ENCODE results near the gene TMEM214.

The TMEM214 gene

GRCh38 chr2:27018142-27018541 lies 14.6 kb upstream of the TMEM214 start:
- H3K27ac ChIP-seq = no peak overlapping the region
- TF ChIP-seq CTCF (IDR thresholded peaks at IDR 0.05) (no peak), ZFX (IDR thresholded peaks at IDR 0.05; ENCODE audit: borderline replicate concordance) (no peak)

GRCh38 chr2:27019459-27019858 lies 13.3 kb upstream of the TMEM214 start:
- TF ChIP-seq ZFX (IDR thresholded peaks at IDR 0.05; ENCODE audit: borderline replicate concordance) (no peak), CTCF (IDR thresholded peaks at IDR 0.05) (no peak)
- H3K27ac ChIP-seq = no peak overlapping the region

GRCh38 chr2:27019931-27020855 lies 12.6 kb upstream of the TMEM214 start:
- TF ChIP-seq CTCF (IDR thresholded peaks at IDR 0.05) (no peak), ZFX (IDR thresholded peaks at IDR 0.05; ENCODE audit: borderline replicate concordance) (no peak)
- H3K27ac ChIP-seq = no peak overlapping the region

- TF ChIP-seq ZFX (IDR thresholded peaks at IDR 0.05; ENCODE audit: borderline replicate concordance) = no peak
- TF ChIP-seq CTCF (IDR thresholded peaks at IDR 0.05) = no peak
- no peak overlapping the region for H3K27ac ChIP-seq
Measured at GRCh38 chr2:27021253-27022049, 11.3 kb upstream of the TMEM214 start.

- no peak overlapping the region for H3K27ac ChIP-seq
- TF ChIP-seq CTCF (IDR thresholded peaks at IDR 0.05) (no peak), ZFX (IDR thresholded peaks at IDR 0.05; ENCODE audit: borderline replicate concordance) (no peak)
Measured at GRCh38 chr2:27023740-27024139, 9.0 kb upstream of the TMEM214 start.

GRCh38 chr2:27024188-27024587 lies 8.6 kb upstream of the TMEM214 start:
- TF ChIP-seq ZFX (IDR thresholded peaks at IDR 0.05; ENCODE audit: borderline replicate concordance) (no peak), CTCF (IDR thresholded peaks at IDR 0.05) (no peak)
- H3K27ac ChIP-seq = no peak overlapping the region

- TF ChIP-seq CTCF (IDR thresholded peaks at IDR 0.05) = no peak
- no peak for TF ChIP-seq ZFX (IDR thresholded peaks at IDR 0.05; ENCODE audit: borderline replicate concordance)
- no peak overlapping the region for H3K27ac ChIP-seq
Measured at GRCh38 chr2:27024812-27025211, 8.0 kb upstream of the TMEM214 start.

All from 22Rv1 (cell line).